K562 (cell line): Measurements from ENCODE around the gene RNF112. TPM values are rescaled to one million over a fixed set of nuclear protein-coding genes. Genes with fewer than 3 reads are reported as not detected.

Experiments used
- ATAC-seq: fragments of 200-7000 bp; cut with Tn5 transposase; 3 replicates; pipeline ENCODE4 v1.9.1; 2020; ENCODE audit warnings: moderate library complexity
- BruUV-seq: library from RNA; stranded (reverse); fragments of 400-500 nt; replicated peaks from 2 replicates; lab custom pipeline; 2021; lab: Mats Ljungman, UMichigan
- CTCF ChIA-PET: fragments of 300-600 bp; formaldehyde crosslinking; extraction: SDS; loops from one replicate; lab custom pipeline; 2021; ENCODE audit warnings: low intra/inter-chr PET ratio; lab: Yijun Ruan, JAX
- POLR2A ChIA-PET: fragments of 300-600, 350-650 bp; sonication (Branson Sonifier 250); formaldehyde crosslinking; extraction: SDS; loops from one replicate; lab custom pipeline; 2021; ENCODE audit warnings: antibody characterized with exemption, inconsistent platforms; lab: Yijun Ruan, JAX
- DNase-seq, 4 experiments: peaks; one replicate each; pipeline versions ENCODE4 v3.0.0 to v3.0.0-alpha.2; 2011 to 2018; ENCODE audit warnings: low spot score in 3 of 4, mixed read lengths in 3 of 4; ENCODE audit errors: extremely low read depth in 1 of 4
- FAIRE-seq: peaks from 2 replicates; lab custom pipeline; 2011; peaks lifted over from hg19 to GRCh38; lab: Jason Lieb, UNC
- H2AFZ ChIP-seq: 2 replicates; pipeline ENCODE4 v1.6.0; 2011; ENCODE audit warnings: low read depth, low read length, control low read depth, inconsistent platforms
- H3K27ac ChIP-seq: fragments of 200-600 bp; 3 replicates; pipeline ENCODE4 v1.8.0; 2011; ENCODE audit warnings: low read depth, mild to moderate bottlenecking, control low read depth, inconsistent platforms, low read length, moderate library complexity, mixed read lengths; ENCODE audit errors: extremely low read depth
- H3K27me3 ChIP-seq, 2 experiments: fragments of 300-600 bp in 1 of 2; 2 replicates in 1 of 2; 3 replicates in 1 of 2; pipeline versions ENCODE4 v1.6.0 to v1.8.0; 2011; ENCODE audit warnings: inconsistent platforms in 2 of 2, low read length in 2 of 2, mild to moderate bottlenecking in 1 of 2, mixed read lengths in 1 of 2, moderate library complexity in 1 of 2; ENCODE audit not compliant: control insufficient read depth in 2 of 2, insufficient read depth in 2 of 2
- H3K36me3 ChIP-seq: fragments of 300-600 bp; 3 replicates; pipeline ENCODE4 v1.8.0; 2011; ENCODE audit warnings: mild to moderate bottlenecking, low read length, inconsistent platforms; ENCODE audit not compliant: control insufficient read depth, insufficient read depth
- H3K4me1 ChIP-seq, 2 experiments: fragments of 200-600 bp in 1 of 2; replicated peaks in 1 of 2; 2 replicates in 1 of 2; 3 replicates in 1 of 2; pipeline versions ENCODE4 v1.5.1 to v1.8.0; 2011; ENCODE audit warnings: inconsistent platforms in 2 of 2, low read length in 2 of 2, mild to moderate bottlenecking in 1 of 2, mixed read lengths in 1 of 2, moderate library complexity in 1 of 2; ENCODE audit not compliant: control insufficient read depth in 2 of 2, insufficient read depth in 2 of 2
- H3K4me2 ChIP-seq: 2 replicates; pipeline ENCODE4 v1.6.1; 2011; ENCODE audit warnings: low read length, control low read depth, inconsistent platforms, mixed read lengths; ENCODE audit not compliant: insufficient read depth
- H3K4me3 ChIP-seq: fragments of 200-600 bp; sonication (generic), shearing (Covaris generic); 2 replicates; pipeline ENCODE4 v1.5.1; 2016; ENCODE audit warnings: control low read depth, inconsistent platforms
- H3K79me2 ChIP-seq: fragments of 200-600 bp; 3 replicates; pipeline ENCODE4 v1.8.0; 2011; ENCODE audit warnings: low read length, inconsistent platforms; ENCODE audit not compliant: control insufficient read depth, insufficient read depth
- H3K9ac ChIP-seq, 2 experiments: 2 replicates each; pipeline versions ENCODE4 v1.6.0 to v1.6.1; 2011; ENCODE audit warnings: low read depth in 2 of 2, low read length in 2 of 2, control low read depth in 1 of 2, inconsistent platforms in 1 of 2, mild to moderate bottlenecking in 1 of 2, mixed read lengths in 1 of 2; ENCODE audit not compliant: insufficient read depth in 1 of 2
- H3K9me1 ChIP-seq: one replicate; pipeline ENCODE4 v1.6.0; 2011; ENCODE audit warnings: inconsistent platforms, mild to moderate bottlenecking, low read length, moderate library complexity; ENCODE audit not compliant: control insufficient read depth, insufficient read depth
- H3K9me3 ChIP-seq: replicated peaks from 2 replicates; pipeline ENCODE4 v1.5.1; 2011; ENCODE audit warnings: low read depth, low read length, inconsistent platforms; ENCODE audit not compliant: control insufficient read depth, insufficient read depth
- H4K20me1 ChIP-seq: replicated peaks from 2 replicates; pipeline ENCODE4 v1.6.1; 2011; ENCODE audit warnings: low read length, inconsistent platforms, mixed read lengths; ENCODE audit not compliant: control insufficient read depth, insufficient read depth
- EP400 ChIP-seq: fragments of 450-650 bp; IDR thresholded peaks from 2 replicates; pipeline ENCODE4 v1.6.1; 2017; ENCODE audit warnings: antibody characterized with exemption, mild to moderate bottlenecking, moderate library complexity
- FOS ChIP-seq: IDR thresholded peaks from 3 replicates; pipeline ENCODE4 v1.6.1; 2011; ENCODE audit not compliant: insufficient read length; ENCODE audit errors: extremely low read depth
- HMGN3 ChIP-seq: IDR thresholded peaks from 2 replicates; pipeline ENCODE4 v1.6.1; 2011; ENCODE audit warnings: borderline replicate concordance, low read depth, mild to moderate bottlenecking, mixed read lengths, low read length; ENCODE audit not compliant: insufficient read length; ENCODE audit errors: extremely low read depth
- HSF4 ChIP-seq: fragments of 250-450 bp; sonication (Bioruptor Pico); IDR thresholded peaks from 2 replicates; pipeline ENCODE4 v2.1.2; 2022; ENCODE audit warnings: mild to moderate bottlenecking, moderate library complexity, borderline replicate concordance
- LARP7 ChIP-seq: fragments of 450-650 bp; IDR thresholded peaks from 2 replicates; pipeline ENCODE4 v1.6.1; 2016
- RAD21 ChIP-seq, 2 experiments: fragments of 250-450 bp in 1 of 2; fragments of 450-650 bp in 1 of 2; sonication (Bioruptor Pico) in 1 of 2; formaldehyde crosslinking in 1 of 2; IDR thresholded peaks in 1 of 2; conservative IDR thresholded peaks in 1 of 2; 2 replicates each; pipeline versions ENCODE4 v1.4.0 to v1.8.0; 2020 to 2022; ENCODE audit warnings: mild to moderate bottlenecking in 2 of 2, moderate library complexity in 1 of 2
- SMC3 ChIP-seq: conservative IDR thresholded peaks from 2 replicates; pipeline ENCODE4 v1.6.1; 2011; ENCODE audit warnings: low read depth, low read length, improper control_type of control experiment; ENCODE audit not compliant: insufficient read depth
- STAG1 ChIP-seq: sonication (generic); formaldehyde crosslinking; IDR thresholded peaks from 2 replicates; pipeline ENCODE4 v1.5.0; 2020; ENCODE audit warnings: missing genetic modification reagents, borderline replicate concordance
- WGBS: fragments of 100-300 bp; shearing (Covaris generic); methylation state at CpG from one replicate; pipeline ENCODE4 v1.1.6; 2016; ENCODE audit warnings: low coverage, mixed read lengths; ENCODE audit not compliant: insufficient coverage; ENCODE audit errors: missing lambda C conversion rate; 5-methylcytosine and 5-hydroxymethylcytosine counted together
- in situ Hi-C: fragments of 300-500 bp; cut with MboI; formaldehyde crosslinking; loops from 4 replicates; pipeline ENCODE4 v1.15.0; 2018; ENCODE audit warnings: inconsistent platforms, mixed read lengths
- intact Hi-C: fragments of 100-400 bp; cut with micrococcal nuclease; formaldehyde crosslinking; loops from 2 replicates; pipeline ENCODE4 v1.14.2; 2022
- polyA plus RNA-seq, 8 experiments: library from polyadenylated mRNA; depleted of rRNA in 4 of 8; stranded (reverse) in 5 of 8; unstranded in 3 of 8; fragments of >200 nt; fragmentation: Nextera tagmentation in 2 of 8; fragmentation: Illumina TruSeq in 1 of 8; extraction: Ambion mirVana in 2 of 8; extraction: Trizol in 1 of 8; gene quantifications; 2 replicates each; pipeline versions ENCODE4 v1.2.1 to v1.2.3, GENCODE V29; 2011 to 2014; ENCODE audit warnings: inconsistent platforms in 1 of 8, missing spikeins in 1 of 8
- total RNA-seq, 7 experiments: library from RNA; depleted of rRNA in 6 of 7; stranded (reverse); fragments of >200 nt in 6 of 7; fragmentation: Illumina TruSeq in 2 of 7; extraction: Trizol in 2 of 7; gene quantifications; 2 replicates each; pipeline versions ENCODE4 v1.2.1 to v1.2.3, GENCODE V29; 2011 to 2021; ENCODE audit warnings: low replicate concordance in 1 of 7
- TF ChIP-seq, protein P1 (sequence below), 3 experiments: IDR thresholded peaks in 2 of 3; conservative IDR thresholded peaks in 1 of 3; 2 replicates each; pipeline ENCODE4 v1.5.1; 2011 to 2012; ENCODE audit warnings: low read length in 3 of 3, mild to moderate bottlenecking in 3 of 3, control low read depth in 2 of 3, improper control_type of control experiment in 1 of 3, inconsistent platforms in 1 of 3, low read depth in 1 of 3, mixed read lengths in 1 of 3, moderate library complexity in 1 of 3; ENCODE audit not compliant: insufficient read depth in 2 of 3
- TF ChIP-seq, protein P2 (sequence below): fragments of 450-650 bp; formaldehyde crosslinking; IDR thresholded peaks from 2 replicates; pipeline ENCODE4 v1.4.0; 2020; ENCODE audit warnings: mild to moderate bottlenecking
- TF ChIP-seq, protein P3 (sequence below): fragments of 450-650 bp; formaldehyde crosslinking; IDR thresholded peaks from 2 replicates; pipeline ENCODE4 v1.4.0; 2020; ENCODE audit warnings: mild to moderate bottlenecking, moderate library complexity

RNF112 gene
- total and polyA plus RNA-seq, 9 of the 15 experiments (the other 6 are each of a cell fraction or from before 2014, with no cell fraction given): 0.05 TPM; not detected in 8

DNA sequence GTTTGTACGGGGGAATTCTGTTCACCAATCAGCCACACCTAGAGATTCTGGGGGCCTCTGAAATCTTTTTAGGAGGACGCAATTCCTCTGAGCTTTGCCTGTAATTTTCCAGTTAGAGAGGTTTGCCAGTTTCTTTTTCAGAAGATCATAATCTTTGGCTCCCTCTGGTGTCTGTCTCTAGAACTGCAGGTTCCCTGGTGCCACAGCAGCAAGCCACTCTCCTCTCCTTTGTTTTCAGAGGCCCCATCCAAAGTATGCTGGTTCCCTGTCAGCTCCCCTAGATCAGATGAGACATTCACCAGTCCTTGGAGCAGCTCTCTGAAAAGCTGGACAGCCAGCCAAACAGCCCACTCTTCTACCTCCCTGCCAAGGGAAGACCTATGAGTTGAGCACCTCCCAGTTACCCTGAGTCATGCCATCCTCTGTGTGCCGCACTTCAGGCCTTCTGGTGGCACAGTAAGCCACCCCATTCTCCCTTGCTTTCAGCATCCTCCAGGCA is 36.1 kb downstream of the RNF112 start:
- 11% methylated on average over 3 of the region's 3 CpGs for WGBS
- intact Hi-C loops (loop anchor here (1.0 kb wide), 1 partner anchor 84 kb away; no protein-coding TSS in a partner anchor), in situ Hi-C loops (loop anchor here (5.0 kb wide), 1 partner anchor 85 kb away; the partner anchor contains the start of gene B9D1)
- Histone ChIP-seq H3K9me1 (no peaks in the 10 kb centered on the region), H3K27me3 (peaks cover 0 to 2% of the 10 kb centered on the region in 2 experiments; a peak in 1 of 5 replicates), H4K20me1 (no peaks in the 10 kb centered on the region), H3K9me3 (no peaks in the 10 kb centered on the region), H3K79me2 (no peaks in the 10 kb centered on the region), H2AFZ (no peak overlapping the region), H3K27ac (no peak overlapping the region), H3K4me1 (peaks cover 0 to 3% of the 10 kb centered on the region in 2 experiments; a peak in 1 of 5 replicates), H3K9ac (no peak overlapping the region), H3K4me3 (no peak overlapping the region), H3K36me3 (no peaks in the 10 kb centered on the region), H3K4me2 (no peak overlapping the region)
- POLR2A ChIA-PET: no interaction called here
- peak; percentile 50 to 66 (median 57) for DNase-seq
- BruUV-seq: no TSS peak
- CTCF ChIA-PET: interaction anchor here (0.8 to 1.5 kb wide), 3 partner anchors 22 to 84 kb away, joined by 4 to 14 read pairs (median 4); partner anchors contain the start of gene B9D1
- ATAC-seq: peak; percentile 59
- peak; percentile 80 for FAIRE-seq
- TF ChIP-seq HMGN3 (no peak), EP400 (no peak), FOS (no peak), HSF4 (CRISPR knock-in tag) (no peak), LARP7 (no peak), SMC3 (peak; percentile 78), RAD21 (CRISPR knock-in tag; conservative IDR thresholded peaks at IDR 0.05 in 1 of 2, IDR thresholded peaks at IDR 0.05 in 1 of 2) (peak; percentile 69 to 83), STAG1 (CRISPR knock-in tag) (peak; percentile 28; the same call in 1 of the 2 replicates)
- TF ChIP-seq, protein P1, sequence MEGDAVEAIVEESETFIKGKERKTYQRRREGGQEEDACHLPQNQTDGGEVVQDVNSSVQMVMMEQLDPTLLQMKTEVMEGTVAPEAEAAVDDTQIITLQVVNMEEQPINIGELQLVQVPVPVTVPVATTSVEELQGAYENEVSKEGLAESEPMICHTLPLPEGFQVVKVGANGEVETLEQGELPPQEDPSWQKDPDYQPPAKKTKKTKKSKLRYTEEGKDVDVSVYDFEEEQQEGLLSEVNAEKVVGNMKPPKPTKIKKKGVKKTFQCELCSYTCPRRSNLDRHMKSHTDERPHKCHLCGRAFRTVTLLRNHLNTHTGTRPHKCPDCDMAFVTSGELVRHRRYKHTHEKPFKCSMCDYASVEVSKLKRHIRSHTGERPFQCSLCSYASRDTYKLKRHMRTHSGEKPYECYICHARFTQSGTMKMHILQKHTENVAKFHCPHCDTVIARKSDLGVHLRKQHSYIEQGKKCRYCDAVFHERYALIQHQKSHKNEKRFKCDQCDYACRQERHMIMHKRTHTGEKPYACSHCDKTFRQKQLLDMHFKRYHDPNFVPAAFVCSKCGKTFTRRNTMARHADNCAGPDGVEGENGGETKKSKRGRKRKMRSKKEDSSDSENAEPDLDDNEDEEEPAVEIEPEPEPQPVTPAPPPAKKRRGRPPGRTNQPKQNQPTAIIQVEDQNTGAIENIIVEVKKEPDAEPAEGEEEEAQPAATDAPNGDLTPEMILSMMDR (IDR thresholded peaks at IDR 0.05 in 2 of 3, conservative IDR thresholded peaks at IDR 0.05 in 1 of 3; ENCODE audit: insufficient read depth in 2 of 3, low read depth in 1 of 3, low read length in 3 of 3): peak; percentile 67 to 81 (median 67)
- TF ChIP-seq, protein P2, sequence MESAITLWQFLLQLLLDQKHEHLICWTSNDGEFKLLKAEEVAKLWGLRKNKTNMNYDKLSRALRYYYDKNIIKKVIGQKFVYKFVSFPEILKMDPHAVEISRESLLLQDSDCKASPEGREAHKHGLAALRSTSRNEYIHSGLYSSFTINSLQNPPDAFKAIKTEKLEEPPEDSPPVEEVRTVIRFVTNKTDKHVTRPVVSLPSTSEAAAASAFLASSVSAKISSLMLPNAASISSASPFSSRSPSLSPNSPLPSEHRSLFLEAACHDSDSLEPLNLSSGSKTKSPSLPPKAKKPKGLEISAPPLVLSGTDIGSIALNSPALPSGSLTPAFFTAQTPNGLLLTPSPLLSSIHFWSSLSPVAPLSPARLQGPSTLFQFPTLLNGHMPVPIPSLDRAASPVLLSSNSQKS (CRISPR knock-in tag): no peak
- TF ChIP-seq, protein P3, sequence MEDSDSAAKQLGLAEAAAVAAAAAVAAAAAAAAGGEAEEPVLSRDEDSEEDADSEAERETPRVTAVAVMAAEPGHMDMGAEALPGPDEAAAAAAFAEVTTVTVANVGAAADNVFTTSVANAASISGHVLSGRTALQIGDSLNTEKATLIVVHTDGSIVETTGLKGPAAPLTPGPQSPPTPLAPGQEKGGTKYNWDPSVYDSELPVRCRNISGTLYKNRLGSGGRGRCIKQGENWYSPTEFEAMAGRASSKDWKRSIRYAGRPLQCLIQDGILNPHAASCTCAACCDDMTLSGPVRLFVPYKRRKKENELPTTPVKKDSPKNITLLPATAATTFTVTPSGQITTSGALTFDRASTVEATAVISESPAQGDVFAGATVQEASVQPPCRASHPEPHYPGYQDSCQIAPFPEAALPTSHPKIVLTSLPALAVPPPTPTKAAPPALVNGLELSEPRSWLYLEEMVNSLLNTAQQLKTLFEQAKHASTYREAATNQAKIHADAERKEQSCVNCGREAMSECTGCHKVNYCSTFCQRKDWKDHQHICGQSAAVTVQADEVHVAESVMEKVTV (CRISPR knock-in tag): peak; percentile 67
